ENCODE measurements around the gene LEUTX.
A peak's percentile ranks its signal among the peaks of the same experiment; 100 is the strongest.

LEUTX gene

DNA sequence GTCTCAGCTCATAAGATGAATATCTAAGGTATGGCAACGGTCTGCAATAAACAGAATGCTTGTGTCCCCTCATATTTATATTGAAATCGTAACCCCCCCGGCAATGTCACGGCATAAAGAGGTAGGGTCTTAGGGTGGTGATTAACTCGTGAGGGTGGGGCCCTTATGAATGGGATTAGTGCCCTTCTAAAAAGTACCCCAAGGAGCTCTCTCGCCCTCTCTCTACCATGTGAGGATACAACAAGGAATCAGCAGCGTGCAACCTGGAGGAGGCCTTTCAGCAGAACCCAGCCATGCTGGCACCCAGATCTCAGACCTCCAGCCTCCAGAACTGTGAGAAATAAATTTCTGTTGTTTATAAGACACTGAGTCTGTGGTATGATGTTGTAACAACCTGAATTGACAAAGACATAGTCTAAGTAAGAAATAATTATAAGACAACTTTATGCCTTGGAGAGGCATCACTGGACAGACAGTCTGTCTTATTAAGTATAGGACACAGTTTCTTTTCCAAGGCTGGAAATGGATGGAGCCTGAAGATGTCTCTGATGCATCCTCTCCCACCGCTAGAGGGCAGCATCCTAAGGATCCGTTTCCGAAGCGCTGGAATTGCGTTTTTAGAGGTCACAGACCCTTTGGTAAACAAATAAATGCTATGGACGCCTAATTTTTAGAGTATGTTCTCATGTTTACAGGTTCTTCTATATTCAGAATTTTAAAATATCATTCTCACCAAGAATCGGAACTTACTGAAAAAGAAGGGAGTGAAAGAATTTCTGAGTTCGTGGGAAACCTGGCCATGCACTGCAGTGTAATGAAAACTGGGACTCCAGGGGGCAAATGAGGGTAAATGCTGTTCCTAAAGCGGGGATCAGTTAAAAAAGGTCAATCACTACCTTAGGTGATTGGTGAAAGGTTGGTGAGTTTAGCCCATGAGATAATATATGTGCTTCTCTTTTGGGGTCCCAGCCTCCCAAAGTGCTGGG is 13.3 kb upstream of the LEUTX start:
- Histone ChIP-seq H3K9ac (no peak overlapping the region), H3K36me3 (ENCODE audit: control insufficient read depth, insufficient read depth, low read length) (no peaks in the 10 kb centered on the region), H3K4me1 (no peaks in the 10 kb centered on the region), H3K79me2 (no peaks in the 10 kb centered on the region), H2AFZ (peak overlapping the region; percentile 40), H3K27ac (no peak overlapping the region), H3K4me2 (ENCODE audit: low read length) (no peak overlapping the region), H3K27me3 (ENCODE audit: control insufficient read depth, insufficient read depth, low read length) (no peaks in the 10 kb centered on the region), H3K9me3 (ENCODE audit: control insufficient read depth, low read length) (no peaks in the 10 kb centered on the region), H3K4me3 (ENCODE audit: low read depth, low read length) (no peak overlapping the region)
- TF ChIP-seq, protein P1, sequence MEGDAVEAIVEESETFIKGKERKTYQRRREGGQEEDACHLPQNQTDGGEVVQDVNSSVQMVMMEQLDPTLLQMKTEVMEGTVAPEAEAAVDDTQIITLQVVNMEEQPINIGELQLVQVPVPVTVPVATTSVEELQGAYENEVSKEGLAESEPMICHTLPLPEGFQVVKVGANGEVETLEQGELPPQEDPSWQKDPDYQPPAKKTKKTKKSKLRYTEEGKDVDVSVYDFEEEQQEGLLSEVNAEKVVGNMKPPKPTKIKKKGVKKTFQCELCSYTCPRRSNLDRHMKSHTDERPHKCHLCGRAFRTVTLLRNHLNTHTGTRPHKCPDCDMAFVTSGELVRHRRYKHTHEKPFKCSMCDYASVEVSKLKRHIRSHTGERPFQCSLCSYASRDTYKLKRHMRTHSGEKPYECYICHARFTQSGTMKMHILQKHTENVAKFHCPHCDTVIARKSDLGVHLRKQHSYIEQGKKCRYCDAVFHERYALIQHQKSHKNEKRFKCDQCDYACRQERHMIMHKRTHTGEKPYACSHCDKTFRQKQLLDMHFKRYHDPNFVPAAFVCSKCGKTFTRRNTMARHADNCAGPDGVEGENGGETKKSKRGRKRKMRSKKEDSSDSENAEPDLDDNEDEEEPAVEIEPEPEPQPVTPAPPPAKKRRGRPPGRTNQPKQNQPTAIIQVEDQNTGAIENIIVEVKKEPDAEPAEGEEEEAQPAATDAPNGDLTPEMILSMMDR (IDR thresholded peaks at IDR 0.05), result peak; percentile 75

DNA sequence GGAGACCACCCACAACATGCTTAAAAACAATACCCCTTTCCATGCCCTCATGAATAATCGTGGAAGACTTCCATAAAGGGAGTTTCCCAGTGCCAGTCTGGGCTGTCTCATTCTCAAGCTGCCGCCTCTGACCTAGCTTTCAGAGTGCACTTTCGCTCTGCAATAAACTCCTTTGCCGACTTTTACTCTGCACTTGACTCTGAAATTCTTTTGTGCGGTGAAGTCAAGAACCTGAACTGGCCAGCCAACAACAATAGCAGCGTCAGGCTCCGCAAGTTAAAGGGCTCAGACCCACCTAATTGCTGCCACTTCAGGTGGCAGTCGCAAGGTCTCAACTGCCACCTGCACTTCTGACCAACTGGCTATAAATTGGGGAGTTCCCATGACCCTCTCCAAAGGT is 10.3 kb upstream of the LEUTX start:
- no peak overlapping the region for H3K4me2 ChIP-seq (ENCODE audit: low read length)
- no peaks in the 10 kb centered on the region for H3K4me1 ChIP-seq
- no peaks in the 10 kb centered on the region for H3K27me3 ChIP-seq (ENCODE audit: control insufficient read depth, insufficient read depth, low read length)
- H3K27ac ChIP-seq, result no peak overlapping the region
- no peaks in the 10 kb centered on the region for H3K9me3 ChIP-seq (ENCODE audit: control insufficient read depth, low read length)
- TF ChIP-seq, protein P1 (IDR thresholded peaks at IDR 0.05), result no peak
- H3K36me3 ChIP-seq (ENCODE audit: control insufficient read depth, insufficient read depth, low read length), result no peaks in the 10 kb centered on the region
- no peak overlapping the region for H2AFZ ChIP-seq
- no peak overlapping the region for H3K4me3 ChIP-seq (ENCODE audit: low read depth, low read length)
- no peaks in the 10 kb centered on the region for H3K79me2 ChIP-seq
- H3K9ac ChIP-seq, result no peak overlapping the region

DNA sequence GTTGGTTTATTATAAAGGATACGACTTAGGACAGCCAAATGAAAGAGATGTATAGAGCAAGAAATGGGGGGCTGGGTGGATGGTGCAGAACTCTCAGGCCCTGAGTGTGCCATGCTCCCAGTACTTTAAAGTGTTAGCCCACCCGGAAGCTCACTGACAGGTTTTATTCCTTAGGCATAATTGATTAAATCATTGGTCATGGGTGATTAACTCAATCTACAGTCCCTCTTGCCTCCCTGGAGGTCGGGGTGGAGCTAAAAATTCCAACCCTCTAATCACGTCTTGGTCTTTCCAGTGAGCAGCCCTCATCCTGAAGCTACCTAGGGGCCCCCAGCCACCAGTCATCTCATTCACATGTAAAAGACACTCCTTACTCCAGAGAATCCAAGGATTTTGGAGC is 9.9 kb upstream of the LEUTX start:
- H3K79me2 ChIP-seq, result no peaks in the 10 kb centered on the region
- no peak overlapping the region for H3K4me3 ChIP-seq (ENCODE audit: low read depth, low read length)
- H3K9ac ChIP-seq, result no peak overlapping the region
- TF ChIP-seq, protein P1 (IDR thresholded peaks at IDR 0.05), result no peak
- H3K4me1 ChIP-seq, result no peaks in the 10 kb centered on the region
- H3K9me3 ChIP-seq (ENCODE audit: control insufficient read depth, low read length), result no peaks in the 10 kb centered on the region
- H3K4me2 ChIP-seq (ENCODE audit: low read length), result no peak overlapping the region
- no peaks in the 10 kb centered on the region for H3K36me3 ChIP-seq (ENCODE audit: control insufficient read depth, insufficient read depth, low read length)
- H3K27me3 ChIP-seq (ENCODE audit: control insufficient read depth, insufficient read depth, low read length), result no peaks in the 10 kb centered on the region
- H3K27ac ChIP-seq, result no peak overlapping the region
- no peak overlapping the region for H2AFZ ChIP-seq

DNA sequence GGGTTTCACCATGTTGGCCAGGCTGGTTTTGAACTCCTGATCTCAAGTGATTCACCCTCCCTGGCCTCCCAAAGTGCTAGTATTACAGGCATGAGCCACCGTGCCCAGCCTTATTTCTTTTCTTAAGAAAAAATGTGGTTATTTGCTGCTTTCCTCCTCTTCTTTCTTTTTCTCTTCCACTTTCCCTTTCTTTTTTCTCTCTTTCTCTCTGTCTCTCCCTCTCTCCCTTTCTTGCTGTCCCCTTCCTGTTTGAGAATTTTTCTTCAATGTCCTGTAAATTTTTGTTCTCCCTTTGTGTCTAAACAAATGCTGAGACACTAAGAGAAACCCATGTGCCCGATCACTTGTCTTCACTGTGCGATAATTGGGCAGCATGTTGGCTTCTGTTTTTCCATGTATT is 2.2 kb downstream of the LEUTX start:
- no peak overlapping the region for H3K4me3 ChIP-seq (ENCODE audit: low read depth, low read length)
- H3K27ac ChIP-seq, result no peak overlapping the region
- no peaks in the 10 kb centered on the region for H3K4me1 ChIP-seq
- no peaks in the 10 kb centered on the region for H3K36me3 ChIP-seq (ENCODE audit: control insufficient read depth, insufficient read depth, low read length)
- no peak overlapping the region for H3K4me2 ChIP-seq (ENCODE audit: low read length)
- no peaks in the 10 kb centered on the region for H3K27me3 ChIP-seq (ENCODE audit: control insufficient read depth, insufficient read depth, low read length)
- H3K9me3 ChIP-seq (ENCODE audit: control insufficient read depth, low read length), result no peaks in the 10 kb centered on the region
- TF ChIP-seq, protein P1 (IDR thresholded peaks at IDR 0.05), result no peak
- H2AFZ ChIP-seq, result no peak overlapping the region
- H3K9ac ChIP-seq, result no peak overlapping the region
- H3K79me2 ChIP-seq, result no peaks in the 10 kb centered on the region

Data from parathyroid adenoma (tissue), 2 donors.